ENCODE results near the gene ISCU.

GRCh38 chr12:108568338-108569154, 6.2 kb downstream of the ISCU start:
- no peak for TF ChIP-seq CTCF (IDR thresholded peaks at IDR 0.05; ENCODE audit: low read depth, low read length)
- TF ChIP-seq POLR2A (IDR thresholded peaks at IDR 0.05; ENCODE audit: extremely low read depth, insufficient read length), result no peak
